ENCODE results near the gene GDPGP1. TPM values are rescaled to one million over a fixed set of nuclear protein-coding genes. Genes with fewer than 3 reads are reported as not detected.

GDPGP1 gene
- total and polyA plus RNA-seq, 10 of the 15 experiments (the other 5 are each of a cell fraction or from before 2014, with no cell fraction given): 0.68 to 8.9 (median 3.0) TPM

DNA sequence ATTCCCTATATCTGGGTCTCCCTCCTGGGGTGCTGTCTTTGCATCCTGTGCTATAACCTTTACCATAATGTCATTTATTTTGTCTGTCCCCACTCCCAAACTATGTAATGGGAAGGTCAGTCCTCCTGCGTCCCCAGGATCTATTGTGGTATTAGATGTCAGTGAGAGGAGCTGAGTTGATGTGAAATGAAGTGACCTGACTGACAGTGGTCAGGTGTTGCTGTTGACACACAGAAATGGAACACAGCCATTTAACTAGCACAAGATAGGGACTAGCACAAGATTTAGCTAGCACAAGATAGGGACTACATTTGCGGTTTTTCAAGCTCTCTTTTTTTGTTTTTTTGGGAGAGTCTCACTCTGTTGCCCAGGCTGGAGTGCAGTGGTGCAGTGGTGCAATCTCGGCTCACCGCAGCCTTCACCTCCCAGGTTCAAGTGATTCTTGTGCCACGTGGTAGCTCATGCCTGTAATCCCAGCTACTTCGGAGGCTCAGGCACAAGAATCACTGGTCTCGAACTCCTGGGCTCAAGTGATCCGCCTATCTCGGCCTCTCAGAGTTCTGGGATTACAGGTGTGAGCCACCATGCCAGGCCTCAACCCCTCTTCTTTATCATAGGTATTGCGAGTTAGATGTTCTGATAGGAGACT is 36.6 kb downstream of the GDPGP1 start:
- Histone ChIP-seq H3K4me1 (ENCODE audit: control insufficient read depth, insufficient read depth, low read length) (no peaks in the 10 kb centered on the region), H4K20me1 (ENCODE audit: control insufficient read depth, insufficient read depth) (no peaks in the 10 kb centered on the region), H3K79me2 (ENCODE audit: control insufficient read depth, insufficient read depth, low read length) (peaks cover 37% of the 10 kb centered on the region), H3K9ac (ENCODE audit: control insufficient read depth, insufficient read depth, low read length) (no peak overlapping the region), H3K36me3 (ENCODE audit: control insufficient read depth in 2 of 2, insufficient read depth in 2 of 2, low read length in 1 of 2) (peaks cover 2 to 4% of the 10 kb centered on the region in 2 experiments), H3K4me2 (ENCODE audit: control insufficient read depth, insufficient read depth) (no peak overlapping the region), H3K4me3 (peak overlapping the region; percentile 5; the same call in 1 of the 2 replicates), H2AFZ (ENCODE audit: control insufficient read depth, low read depth, low read length) (no peak overlapping the region), H3K9me3 (replicated peaks; ENCODE audit: control insufficient read depth, insufficient read depth, low read length) (no peaks in the 10 kb centered on the region), H3K27me3 (replicated peaks in 1 of 2; ENCODE audit: control insufficient read depth in 2 of 2, insufficient read depth in 2 of 2, low read length in 1 of 2) (no peaks in the 10 kb centered on the region), H3K27ac (ENCODE audit: control insufficient read depth, insufficient read depth) (no peak overlapping the region)
- intact Hi-C loops (cut with micrococcal nuclease; ENCODE audit: unreplicated experiment) (no loop called here), in situ Hi-C loops (cut with MboI) (no loop called here)
- SMC1A ChIA-PET (ENCODE audit: uncharacterized antibody, unreplicated experiment): interaction anchor here (0.9 to 2.5 kb wide), 7 partner anchors 11 to 121 kb away, joined by 3 to 11 read pairs (median 3); no protein-coding TSS in a partner anchor
- no TSS peak for BruUV-seq (replicated peaks)
- CTCF ChIA-PET: interaction anchor here (0.7 to 1.5 kb wide), 6 partner anchors 23 to 266 kb away, joined by 3 to 5 read pairs (median 3); partner anchors contain the start of gene CIB1
- RAD21 ChIA-PET (ENCODE audit: unreplicated experiment): interaction anchor here (1.3 kb wide), 1 partner anchor 37 kb away, joined by 3 read pairs; the partner anchor contains the start of genes CIB1 and GDPGP1
- POLR2A ChIA-PET: interaction anchor here (0.5 to 1.2 kb wide), 2 partner anchors 16 to 21 kb away, joined by 3 read pairs; partner anchors contain the start of gene TTLL13
- FAIRE-seq (no peak), DNase-seq (ENCODE audit: low read depth, low spot score) (no peak), ATAC-seq (no peak)
- 83% methylated on average over 10 of the region's 10 CpGs for WGBS (ENCODE audit: insufficient coverage, insufficient replicate concordance, low lambda C conversion rate, missing lambda C conversion rate)
- TF ChIP-seq, protein P1, sequence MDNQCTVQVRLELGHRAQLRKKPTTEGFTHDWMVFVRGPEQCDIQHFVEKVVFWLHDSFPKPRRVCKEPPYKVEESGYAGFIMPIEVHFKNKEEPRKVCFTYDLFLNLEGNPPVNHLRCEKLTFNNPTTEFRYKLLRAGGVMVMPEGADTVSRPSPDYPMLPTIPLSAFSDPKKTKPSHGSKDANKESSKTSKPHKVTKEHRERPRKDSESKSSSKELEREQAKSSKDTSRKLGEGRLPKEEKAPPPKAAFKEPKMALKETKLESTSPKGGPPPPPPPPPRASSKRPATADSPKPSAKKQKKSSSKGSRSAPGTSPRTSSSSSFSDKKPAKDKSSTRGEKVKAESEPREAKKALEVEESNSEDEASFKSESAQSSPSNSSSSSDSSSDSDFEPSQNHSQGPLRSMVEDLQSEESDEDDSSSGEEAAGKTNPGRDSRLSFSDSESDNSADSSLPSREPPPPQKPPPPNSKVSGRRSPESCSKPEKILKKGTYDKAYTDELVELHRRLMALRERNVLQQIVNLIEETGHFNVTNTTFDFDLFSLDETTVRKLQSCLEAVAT (IDR thresholded peaks at IDR 0.05): no peak
- TF ChIP-seq SIN3A (IDR thresholded peaks at IDR 0.05; ENCODE audit: low read depth, low read length) (no peak), MTA2 (IDR thresholded peaks at IDR 0.05; ENCODE audit: low read depth) (no peak), TCF7 (IDR thresholded peaks at IDR 0.05; ENCODE audit: borderline replicate concordance) (no peak), ZNF24 (IDR thresholded peaks at IDR 0.05) (no peak), FOXM1 (IDR thresholded peaks at IDR 0.05; ENCODE audit: low read depth, low read length) (no peak), EZH2 (IDR thresholded peaks at IDR 0.05; ENCODE audit: borderline replicate concordance, control insufficient read depth, low read depth, low read length) (no peak), GABPA (IDR thresholded peaks at IDR 0.05; ENCODE audit: low read depth) (no peak), POLR2AphosphoS5 (IDR thresholded peaks at IDR 0.05; ENCODE audit: low read length) (no peak), HDGF (IDR thresholded peaks at IDR 0.05) (no peak), ZSCAN29 (IDR thresholded peaks at IDR 0.05) (no peak), GATAD2B (conservative IDR thresholded peaks at IDR 0.05; ENCODE audit: low read depth) (no peak)
- TF ChIP-seq, protein P2, sequence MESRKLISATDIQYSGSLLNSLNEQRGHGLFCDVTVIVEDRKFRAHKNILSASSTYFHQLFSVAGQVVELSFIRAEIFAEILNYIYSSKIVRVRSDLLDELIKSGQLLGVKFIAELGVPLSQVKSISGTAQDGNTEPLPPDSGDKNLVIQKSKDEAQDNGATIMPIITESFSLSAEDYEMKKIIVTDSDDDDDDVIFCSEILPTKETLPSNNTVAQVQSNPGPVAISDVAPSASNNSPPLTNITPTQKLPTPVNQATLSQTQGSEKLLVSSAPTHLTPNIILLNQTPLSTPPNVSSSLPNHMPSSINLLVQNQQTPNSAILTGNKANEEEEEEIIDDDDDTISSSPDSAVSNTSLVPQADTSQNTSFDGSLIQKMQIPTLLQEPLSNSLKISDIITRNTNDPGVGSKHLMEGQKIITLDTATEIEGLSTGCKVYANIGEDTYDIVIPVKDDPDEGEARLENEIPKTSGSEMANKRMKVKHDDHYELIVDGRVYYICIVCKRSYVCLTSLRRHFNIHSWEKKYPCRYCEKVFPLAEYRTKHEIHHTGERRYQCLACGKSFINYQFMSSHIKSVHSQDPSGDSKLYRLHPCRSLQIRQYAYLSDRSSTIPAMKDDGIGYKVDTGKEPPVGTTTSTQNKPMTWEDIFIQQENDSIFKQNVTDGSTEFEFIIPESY (IDR thresholded peaks at IDR 0.05): no peak
- TF ChIP-seq, protein P3, sequence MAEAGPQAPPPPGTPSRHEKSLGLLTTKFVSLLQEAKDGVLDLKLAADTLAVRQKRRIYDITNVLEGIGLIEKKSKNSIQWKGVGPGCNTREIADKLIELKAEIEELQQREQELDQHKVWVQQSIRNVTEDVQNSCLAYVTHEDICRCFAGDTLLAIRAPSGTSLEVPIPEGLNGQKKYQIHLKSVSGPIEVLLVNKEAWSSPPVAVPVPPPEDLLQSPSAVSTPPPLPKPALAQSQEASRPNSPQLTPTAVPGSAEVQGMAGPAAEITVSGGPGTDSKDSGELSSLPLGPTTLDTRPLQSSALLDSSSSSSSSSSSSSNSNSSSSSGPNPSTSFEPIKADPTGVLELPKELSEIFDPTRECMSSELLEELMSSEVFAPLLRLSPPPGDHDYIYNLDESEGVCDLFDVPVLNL (IDR thresholded peaks at IDR 0.05; ENCODE audit: low read depth, low read length): no peak
- TF ChIP-seq, protein P4, sequence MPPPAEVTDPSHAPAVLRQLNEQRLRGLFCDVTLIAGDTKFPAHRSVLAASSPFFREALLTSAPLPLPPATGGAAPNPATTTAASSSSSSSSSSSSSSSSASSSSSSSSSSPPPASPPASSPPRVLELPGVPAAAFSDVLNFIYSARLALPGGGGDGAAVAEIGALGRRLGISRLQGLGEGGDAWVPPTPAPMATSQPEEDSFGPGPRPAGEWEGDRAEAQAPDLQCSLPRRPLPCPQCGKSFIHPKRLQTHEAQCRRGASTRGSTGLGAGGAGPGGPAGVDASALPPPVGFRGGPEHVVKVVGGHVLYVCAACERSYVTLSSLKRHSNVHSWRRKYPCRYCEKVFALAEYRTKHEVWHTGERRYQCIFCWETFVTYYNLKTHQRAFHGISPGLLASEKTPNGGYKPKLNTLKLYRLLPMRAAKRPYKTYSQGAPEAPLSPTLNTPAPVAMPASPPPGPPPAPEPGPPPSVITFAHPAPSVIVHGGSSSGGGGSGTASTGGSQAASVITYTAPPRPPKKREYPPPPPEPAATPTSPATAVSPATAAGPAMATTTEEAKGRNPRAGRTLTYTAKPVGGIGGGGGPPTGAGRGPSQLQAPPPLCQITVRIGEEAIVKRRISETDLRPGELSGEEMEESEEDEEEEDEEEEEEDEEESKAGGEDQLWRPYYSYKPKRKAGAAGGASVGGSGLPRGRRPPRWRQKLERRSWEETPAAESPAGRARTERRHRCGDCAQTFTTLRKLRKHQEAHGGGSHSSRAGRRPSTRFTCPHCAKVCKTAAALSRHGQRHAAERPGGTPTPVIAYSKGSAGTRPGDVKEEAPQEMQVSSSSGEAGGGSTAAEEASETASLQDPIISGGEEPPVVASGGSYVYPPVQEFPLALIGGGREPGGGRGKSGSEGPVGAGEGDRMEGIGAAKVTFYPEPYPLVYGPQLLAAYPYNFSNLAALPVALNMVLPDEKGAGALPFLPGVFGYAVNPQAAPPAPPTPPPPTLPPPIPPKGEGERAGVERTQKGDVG (CRISPR knock-in tag; IDR thresholded peaks at IDR 0.05): no peak
